Suprapubic skin (tissue), 3 donors: ENCODE measurements around the gene TAS1R2.

Experiments
- EP300 ChIP-seq: sonication (generic); formaldehyde crosslinking; IDR thresholded peaks from one replicate; pipeline ENCODE4 v1.6.1; 2017; ENCODE audit warnings: antibody characterized with exemption
- POLR2A ChIP-seq, 2 donors: fragments of 450-650 bp; IDR thresholded peaks; one replicate each; pipeline ENCODE4 v1.6.1; 2017; ENCODE audit warnings: antibody characterized with exemption in 2 of 2, mild to moderate bottlenecking in 2 of 2, moderate library complexity in 2 of 2
- TF ChIP-seq, protein P1 (sequence below), 2 donors: fragments of 200-600 bp in 1 of 2; fragments of 450-650 bp in 1 of 2; sonication (generic) in 1 of 2; IDR thresholded peaks; one replicate each; pipeline ENCODE4 v1.5.1; 2016 to 2019; ENCODE audit warnings: antibody characterized with exemption in 2 of 2, mild to moderate bottlenecking in 1 of 2, moderate library complexity in 1 of 2

DNA sequence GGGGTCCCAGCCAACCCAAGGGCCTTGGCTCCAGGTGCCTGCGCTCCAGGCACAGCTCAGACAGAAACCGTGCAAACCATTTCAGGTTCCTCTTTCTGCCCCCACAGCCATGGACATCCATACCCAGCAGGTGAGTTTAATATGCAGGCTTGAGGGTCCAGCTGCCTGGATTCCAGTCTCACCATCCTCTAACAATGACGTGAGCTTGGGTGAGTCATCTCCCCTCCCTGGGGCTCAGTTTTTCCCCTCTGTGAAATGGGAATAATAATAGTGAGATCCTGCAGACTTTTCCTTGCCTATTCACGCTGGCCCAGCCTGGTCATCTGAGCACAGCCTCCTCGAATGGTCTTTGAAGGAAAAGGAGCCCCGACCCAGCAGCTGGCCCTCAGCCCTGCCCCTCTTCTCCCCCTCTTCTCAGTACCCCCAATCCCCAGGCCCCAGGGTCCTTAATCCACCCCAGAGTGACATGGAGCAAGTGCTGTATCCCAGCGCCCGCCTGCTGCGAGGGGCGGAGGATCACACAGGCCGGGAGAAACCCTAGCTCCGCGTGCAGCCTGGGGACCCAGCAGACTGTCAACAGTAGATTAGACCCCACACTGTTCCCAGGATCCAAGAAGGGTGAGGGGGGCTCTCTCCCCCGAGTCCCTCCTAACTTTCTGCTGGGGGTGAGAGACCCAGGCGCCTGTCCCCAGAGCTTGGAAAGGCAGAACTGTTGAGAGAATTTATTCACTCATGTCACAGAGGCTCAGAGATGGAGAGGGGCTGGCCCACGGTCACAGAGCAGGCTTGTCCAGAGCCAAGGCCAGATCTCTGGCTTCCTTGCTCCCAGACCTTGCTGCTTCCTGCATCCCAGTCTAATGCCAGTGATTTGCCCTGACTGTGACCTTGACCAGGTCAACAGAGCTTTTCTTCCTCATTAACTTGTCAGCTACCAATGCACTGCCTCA lies 49.2 kb downstream of the TAS1R2 start:
- TF ChIP-seq, protein P1, sequence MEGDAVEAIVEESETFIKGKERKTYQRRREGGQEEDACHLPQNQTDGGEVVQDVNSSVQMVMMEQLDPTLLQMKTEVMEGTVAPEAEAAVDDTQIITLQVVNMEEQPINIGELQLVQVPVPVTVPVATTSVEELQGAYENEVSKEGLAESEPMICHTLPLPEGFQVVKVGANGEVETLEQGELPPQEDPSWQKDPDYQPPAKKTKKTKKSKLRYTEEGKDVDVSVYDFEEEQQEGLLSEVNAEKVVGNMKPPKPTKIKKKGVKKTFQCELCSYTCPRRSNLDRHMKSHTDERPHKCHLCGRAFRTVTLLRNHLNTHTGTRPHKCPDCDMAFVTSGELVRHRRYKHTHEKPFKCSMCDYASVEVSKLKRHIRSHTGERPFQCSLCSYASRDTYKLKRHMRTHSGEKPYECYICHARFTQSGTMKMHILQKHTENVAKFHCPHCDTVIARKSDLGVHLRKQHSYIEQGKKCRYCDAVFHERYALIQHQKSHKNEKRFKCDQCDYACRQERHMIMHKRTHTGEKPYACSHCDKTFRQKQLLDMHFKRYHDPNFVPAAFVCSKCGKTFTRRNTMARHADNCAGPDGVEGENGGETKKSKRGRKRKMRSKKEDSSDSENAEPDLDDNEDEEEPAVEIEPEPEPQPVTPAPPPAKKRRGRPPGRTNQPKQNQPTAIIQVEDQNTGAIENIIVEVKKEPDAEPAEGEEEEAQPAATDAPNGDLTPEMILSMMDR (IDR thresholded peaks at IDR 0.05): no peak
- TF ChIP-seq EP300: no peak
- no peak for TF ChIP-seq POLR2A (IDR thresholded peaks at IDR 0.05)
